K562 (cell line): ENCODE data around the gene PMF1.

Experiments
- IRF2 ChIP-seq: sonication (generic); formaldehyde crosslinking; IDR thresholded peaks from 2 replicates; pipeline ENCODE4 v1.8.1; 2022; ENCODE audit warnings: mild to moderate bottlenecking, missing genetic modification reagents
- KLF10 ChIP-seq: fragments of 250-450 bp; sonication (Bioruptor Pico); IDR thresholded peaks from 2 replicates; pipeline ENCODE4 v1.6.1; 2021; ENCODE audit warnings: matching md5 sums
- SIX5 ChIP-seq, 2 experiments: IDR thresholded peaks; 2 replicates each; pipeline ENCODE4 v1.6.1; 2011; ENCODE audit warnings: low read length in 2 of 2, borderline replicate concordance in 1 of 2, low read depth in 1 of 2, mild to moderate bottlenecking in 1 of 2, moderate library complexity in 1 of 2; ENCODE audit not compliant: insufficient read depth in 1 of 2
- TF ChIP-seq, protein P1 (sequence below): fragments of 450-650 bp; formaldehyde crosslinking; IDR thresholded peaks from 2 replicates; pipeline ENCODE4 v1.4.0; 2022; ENCODE audit warnings: missing genetic modification characterization
- TF ChIP-seq, protein P2 (sequence below), 3 experiments: IDR thresholded peaks in 2 of 3; conservative IDR thresholded peaks in 1 of 3; 2 replicates each; pipeline ENCODE4 v1.5.1; 2011 to 2012; ENCODE audit warnings: low read length in 3 of 3, mild to moderate bottlenecking in 3 of 3, control low read depth in 2 of 3, improper control_type of control experiment in 1 of 3, inconsistent platforms in 1 of 3, low read depth in 1 of 3, mixed read lengths in 1 of 3, moderate library complexity in 1 of 3; ENCODE audit not compliant: insufficient read depth in 2 of 3

DNA sequence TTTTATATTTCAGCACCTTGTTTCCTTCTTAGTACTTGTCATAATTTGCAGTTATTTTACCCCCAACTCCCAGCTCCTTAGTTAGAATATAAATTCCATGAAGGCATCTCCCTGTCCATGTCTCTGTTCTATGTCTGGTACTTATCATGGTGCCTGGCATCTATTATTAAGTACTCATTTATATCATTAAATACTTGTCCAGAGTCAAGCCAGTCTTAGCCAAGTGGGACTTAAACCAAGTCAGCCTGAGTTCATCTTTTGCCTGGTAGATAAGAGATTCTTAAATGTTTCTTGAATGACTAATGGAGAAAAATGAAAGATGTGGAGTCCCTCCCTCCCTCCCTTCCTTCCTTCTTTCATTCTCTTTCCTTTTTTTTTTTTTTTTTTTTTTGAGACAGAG, 9.5 kb upstream of the PMF1 start:
- no peak for TF ChIP-seq SIX5 (IDR thresholded peaks at IDR 0.05; ENCODE audit: borderline replicate concordance in 1 of 2, insufficient read depth in 1 of 2, low read depth in 1 of 2, low read length in 2 of 2)
- TF ChIP-seq KLF10 (CRISPR knock-in tag) = no peak
- TF ChIP-seq, protein P1, sequence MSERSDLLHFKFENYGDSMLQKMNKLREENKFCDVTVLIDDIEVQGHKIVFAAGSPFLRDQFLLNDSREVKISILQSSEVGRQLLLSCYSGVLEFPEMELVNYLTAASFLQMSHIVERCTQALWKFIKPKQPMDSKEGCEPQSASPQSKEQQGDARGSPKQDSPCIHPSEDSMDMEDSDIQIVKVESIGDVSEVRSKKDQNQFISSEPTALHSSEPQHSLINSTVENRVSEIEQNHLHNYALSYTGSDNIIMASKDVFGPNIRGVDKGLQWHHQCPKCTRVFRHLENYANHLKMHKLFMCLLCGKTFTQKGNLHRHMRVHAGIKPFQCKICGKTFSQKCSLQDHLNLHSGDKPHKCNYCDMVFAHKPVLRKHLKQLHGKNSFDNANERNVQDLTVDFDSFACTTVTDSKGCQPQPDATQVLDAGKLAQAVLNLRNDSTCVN (CRISPR knock-in tag) = no peak
- TF ChIP-seq IRF2 = no peak
- TF ChIP-seq, protein P2, sequence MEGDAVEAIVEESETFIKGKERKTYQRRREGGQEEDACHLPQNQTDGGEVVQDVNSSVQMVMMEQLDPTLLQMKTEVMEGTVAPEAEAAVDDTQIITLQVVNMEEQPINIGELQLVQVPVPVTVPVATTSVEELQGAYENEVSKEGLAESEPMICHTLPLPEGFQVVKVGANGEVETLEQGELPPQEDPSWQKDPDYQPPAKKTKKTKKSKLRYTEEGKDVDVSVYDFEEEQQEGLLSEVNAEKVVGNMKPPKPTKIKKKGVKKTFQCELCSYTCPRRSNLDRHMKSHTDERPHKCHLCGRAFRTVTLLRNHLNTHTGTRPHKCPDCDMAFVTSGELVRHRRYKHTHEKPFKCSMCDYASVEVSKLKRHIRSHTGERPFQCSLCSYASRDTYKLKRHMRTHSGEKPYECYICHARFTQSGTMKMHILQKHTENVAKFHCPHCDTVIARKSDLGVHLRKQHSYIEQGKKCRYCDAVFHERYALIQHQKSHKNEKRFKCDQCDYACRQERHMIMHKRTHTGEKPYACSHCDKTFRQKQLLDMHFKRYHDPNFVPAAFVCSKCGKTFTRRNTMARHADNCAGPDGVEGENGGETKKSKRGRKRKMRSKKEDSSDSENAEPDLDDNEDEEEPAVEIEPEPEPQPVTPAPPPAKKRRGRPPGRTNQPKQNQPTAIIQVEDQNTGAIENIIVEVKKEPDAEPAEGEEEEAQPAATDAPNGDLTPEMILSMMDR (IDR thresholded peaks at IDR 0.05 in 2 of 3, conservative IDR thresholded peaks at IDR 0.05 in 1 of 3; ENCODE audit: insufficient read depth in 2 of 3, low read depth in 1 of 3, low read length in 3 of 3) = no peak
